Activated gamma-delta T cell (primary cell): ENCODE data around the gene ATP1B3.
"Not testable (repeated sequence)": the region's sequence is repeated elsewhere in the genome, so short reads cannot be mapped to it uniquely, and the experiment has no call there.

Experiments
- DNase-seq: peaks from one replicate; lab custom pipeline; 2025; lab: John Stamatoyannopoulos, UW
- total RNA-seq, 2 donors: gene quantifications; one replicate each; lab custom pipeline; 2026; lab: John Stamatoyannopoulos, UW

The ATP1B3 gene
- total RNA-seq, result 36.4 to 54.7 reads per million in 2 donors

DNA sequence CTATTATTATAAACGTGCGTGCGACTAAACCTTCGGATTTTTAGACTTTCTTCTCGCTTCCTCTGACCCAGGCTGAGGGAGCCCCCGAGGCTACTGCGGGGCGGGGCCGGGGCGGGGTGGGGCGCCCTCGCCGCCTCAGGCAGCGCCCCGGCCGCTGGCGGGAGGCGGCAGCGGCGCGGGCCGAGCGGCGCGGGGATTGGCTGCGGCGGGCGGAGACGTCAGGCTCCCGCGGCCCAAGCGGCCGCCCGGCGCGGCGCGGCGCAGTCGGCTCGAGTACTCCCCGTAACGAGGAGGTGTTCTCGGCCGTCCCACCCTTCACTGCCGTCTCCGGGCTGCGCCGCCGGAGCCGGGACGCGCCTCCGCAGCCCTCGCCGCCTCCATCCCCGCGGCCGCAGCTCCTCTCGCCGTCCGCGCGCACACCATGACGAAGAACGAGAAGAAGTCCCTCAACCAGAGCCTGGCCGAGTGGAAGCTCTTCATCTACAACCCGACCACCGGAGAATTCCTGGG, at the start of gene ATP1B3:
Gene ATP1B3 (plus strand): TSS at position 263 of the 510 bp plus-strand sequence. CDS start 159 bp downstream, at position 422.
- peak; percentile 82 for DNase-seq

GRCh38 chr3:141828487-141828886, 48.0 kb upstream of the ATP1B3 start:
- no peak for DNase-seq

DNA sequence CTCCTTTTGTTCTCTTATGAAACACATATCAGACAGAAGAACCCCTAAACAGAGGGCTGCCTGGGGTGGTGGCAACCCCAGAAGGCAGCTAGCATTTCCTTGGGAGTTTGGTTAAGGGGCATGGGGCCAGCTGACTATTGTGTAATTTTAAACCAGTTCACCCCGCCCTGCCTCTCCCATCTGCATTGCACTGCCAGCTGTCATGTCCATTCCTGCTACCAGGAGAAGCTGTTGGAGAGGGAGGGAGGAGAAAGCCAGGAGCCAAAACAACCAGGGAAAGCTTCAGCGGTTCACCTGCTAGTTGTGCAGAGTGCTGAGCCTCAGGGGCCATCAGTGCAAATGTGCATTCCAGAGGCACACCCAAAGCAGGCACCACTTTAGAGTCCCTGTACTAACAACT, 47.6 kb upstream of the ATP1B3 start:
- no peak for DNase-seq

DNA sequence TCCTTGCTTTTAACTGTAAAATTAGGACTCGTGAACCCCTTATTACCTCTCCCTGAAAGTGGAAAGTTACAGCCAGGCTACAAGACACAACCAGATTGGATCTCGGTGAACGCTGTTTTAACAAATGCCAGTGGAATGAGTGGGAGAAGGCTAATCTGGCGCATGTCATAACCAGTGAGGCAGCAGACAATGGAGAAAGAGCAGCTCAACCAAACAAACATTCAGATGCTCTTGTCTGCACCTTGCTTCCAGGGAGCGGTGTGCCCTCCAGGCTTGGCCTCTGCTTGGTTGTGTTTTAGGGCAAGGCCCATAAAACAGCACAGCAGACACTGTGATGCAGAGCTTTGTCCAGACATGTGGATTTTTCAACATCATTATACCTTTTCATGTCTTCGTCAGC, 45.9 kb upstream of the ATP1B3 start:
- DNase-seq, result no peak

DNA sequence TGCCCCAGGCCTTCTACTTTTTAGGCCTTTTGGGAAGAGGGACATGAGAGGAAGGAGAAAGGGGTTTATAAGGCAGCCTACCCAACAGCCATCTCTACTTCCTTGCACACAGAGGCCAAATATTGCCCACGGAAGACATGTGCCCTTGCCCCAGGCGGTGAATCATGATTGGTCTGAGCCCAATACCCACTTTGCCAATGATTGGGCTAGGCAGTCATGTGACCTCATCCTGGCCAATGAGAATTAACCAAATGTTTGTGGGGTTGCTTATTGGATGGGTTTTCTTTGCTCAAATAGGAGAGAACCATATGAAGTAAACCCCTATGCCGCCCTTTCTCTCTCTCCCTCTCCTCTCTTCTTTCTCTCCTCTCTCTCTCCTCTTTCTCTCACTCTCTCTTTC, 42.2 kb upstream of the ATP1B3 start:
- DNase-seq, result no peak

- DNase-seq, result no peak
These were observed 40.8 kb upstream of the ATP1B3 start for GRCh38 chr3:141835557-141836229.

DNA sequence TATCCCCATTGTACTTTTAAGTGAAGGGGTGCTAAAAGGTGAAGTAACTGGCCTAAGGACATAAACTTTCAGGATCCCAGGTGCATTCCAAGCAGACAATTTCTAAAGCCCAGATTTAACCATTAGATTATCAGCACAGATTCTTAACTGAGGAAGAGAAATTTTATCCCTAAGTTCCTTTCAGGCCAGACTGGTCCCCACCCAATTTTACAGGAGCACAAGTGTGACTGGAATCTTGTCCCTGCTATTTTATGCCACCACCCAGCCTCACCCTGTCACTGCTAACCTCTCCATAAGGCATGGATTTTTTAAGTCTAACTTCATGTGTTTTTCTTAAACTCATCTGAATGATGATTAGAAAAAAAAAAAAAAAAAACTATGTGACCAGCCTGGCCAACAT, 37.1 kb upstream of the ATP1B3 start:
- DNase-seq, result no peak

DNA sequence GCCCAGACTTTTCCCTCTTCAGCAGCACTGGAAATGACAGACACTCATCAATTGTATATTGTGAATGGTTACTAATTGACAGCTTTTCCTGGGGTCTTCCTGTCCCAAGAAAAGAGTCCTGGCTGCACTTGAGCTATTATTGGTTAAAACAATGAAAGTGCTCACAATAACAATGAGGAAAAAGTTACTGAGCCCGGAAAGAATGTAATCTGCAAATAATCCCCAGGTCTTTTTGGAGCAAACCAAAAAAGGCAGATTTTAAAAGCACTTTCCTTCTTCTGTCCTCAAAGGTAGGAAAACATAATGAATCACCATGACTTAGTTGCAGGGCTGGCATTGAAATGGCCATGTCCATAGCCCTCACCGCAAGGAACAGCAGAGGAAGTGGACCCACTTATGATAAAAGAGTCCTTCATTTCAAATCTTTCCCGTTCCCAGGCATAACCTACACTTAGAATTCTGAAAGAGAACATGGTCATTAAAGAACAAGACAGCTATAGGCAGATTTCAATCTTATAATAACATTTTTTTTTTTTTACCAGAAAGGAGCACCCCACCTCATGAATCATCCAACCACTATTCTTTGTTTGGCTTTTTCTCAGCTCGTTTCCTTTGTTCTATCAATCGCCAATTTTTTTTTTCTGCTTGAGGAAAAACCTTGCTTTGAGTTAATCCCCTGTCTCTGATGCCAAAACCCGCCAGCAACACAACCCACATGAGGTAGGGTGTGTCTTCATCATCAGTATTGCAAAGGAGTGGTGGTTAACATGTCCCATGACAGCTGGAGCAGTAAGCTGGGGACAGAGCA, 35.5 kb upstream of the ATP1B3 start:
- no peak for DNase-seq

GRCh38 chr3:141844108-141844507, 32.3 kb upstream of the ATP1B3 start:
- DNase-seq, result no peak

GRCh38 chr3:141844812-141845211, 31.6 kb upstream of the ATP1B3 start:
- DNase-seq, result no peak

- no peak for DNase-seq
These were observed 30.9 kb upstream of the ATP1B3 start for GRCh38 chr3:141845407-141846049.

DNA sequence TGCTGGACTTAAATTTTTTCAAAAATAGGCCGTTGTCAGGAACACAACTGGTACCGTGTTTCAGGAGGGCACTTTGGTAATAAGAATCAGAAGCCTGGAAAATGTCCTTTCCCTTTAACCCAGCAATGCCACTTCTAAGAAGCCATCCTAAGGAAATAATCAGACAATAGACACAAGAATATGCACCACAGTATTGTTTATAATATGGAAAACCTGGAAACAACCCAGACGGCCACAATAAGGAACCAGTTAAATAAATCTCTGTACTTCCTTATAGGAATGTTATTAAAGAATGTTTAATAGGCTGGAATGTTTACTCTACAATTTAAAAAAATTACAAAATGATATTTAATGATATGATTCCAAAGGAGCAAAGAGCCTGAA, 30.4 kb upstream of the ATP1B3 start:
- no peak for DNase-seq

DNA sequence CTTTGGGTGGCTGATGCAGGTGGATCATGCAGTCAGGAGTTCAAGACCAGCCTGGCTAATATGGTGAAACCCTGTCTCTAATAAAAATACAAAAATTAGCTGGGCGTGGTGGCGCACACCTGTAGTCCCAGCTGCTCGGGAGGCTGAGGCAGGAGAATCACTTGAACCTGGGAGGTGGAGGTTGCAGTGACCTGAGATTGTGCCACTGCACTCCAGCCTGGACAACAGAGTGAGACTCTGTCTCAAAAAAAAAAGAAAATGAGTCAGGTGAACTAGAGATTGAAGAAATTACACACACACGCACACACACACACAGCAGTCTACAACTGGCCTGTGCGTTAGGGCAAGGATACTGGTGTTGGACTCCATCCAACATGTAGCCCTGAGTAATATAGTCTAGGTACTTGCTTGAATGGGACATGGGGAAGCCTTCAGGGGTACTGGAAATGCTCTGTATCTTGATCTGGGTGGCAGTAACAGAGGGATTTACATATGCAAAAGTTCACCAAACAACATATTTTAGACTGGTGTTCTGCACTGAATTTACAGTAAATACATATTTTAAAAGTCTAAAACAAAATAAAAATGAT, 28.2 kb upstream of the ATP1B3 start:
- DNase-seq, result not testable (repeated sequence)

DNA sequence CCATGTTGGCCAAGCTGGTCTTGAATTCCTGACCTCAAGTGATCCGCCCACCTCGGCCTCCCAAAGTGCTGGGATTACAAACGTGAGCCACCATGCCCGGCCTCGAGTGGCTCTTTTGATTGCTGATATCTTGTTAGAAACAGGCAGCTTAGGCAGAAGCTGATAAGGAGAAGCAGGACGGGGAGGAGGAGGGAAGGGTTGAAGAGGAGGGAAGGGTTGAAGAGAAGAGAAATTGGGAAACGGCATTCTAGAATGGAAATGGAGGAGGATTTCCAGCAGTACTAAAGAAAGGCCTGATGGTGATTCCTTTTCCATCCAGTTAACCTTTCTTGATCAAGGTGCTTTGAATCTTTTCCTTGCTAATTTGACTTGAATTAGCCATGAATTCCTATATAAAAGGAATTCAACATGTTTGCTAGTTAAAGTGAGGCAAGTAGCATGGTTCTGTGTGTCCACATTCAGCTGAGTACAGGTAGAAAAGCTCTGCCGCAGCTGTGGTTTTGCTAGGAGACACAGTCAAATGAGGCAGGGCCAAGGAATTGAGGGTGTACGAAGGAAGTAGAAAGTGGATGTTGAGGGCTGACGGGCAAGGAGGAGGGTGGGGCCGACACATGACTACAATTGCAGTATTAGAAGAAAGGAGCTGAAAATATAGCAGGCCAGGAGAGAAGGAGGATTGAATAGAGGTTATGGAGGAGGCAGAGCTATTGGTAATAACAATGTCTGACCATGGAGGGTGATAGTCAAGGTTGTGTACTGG, 27.2 kb upstream of the ATP1B3 start:
- no peak for DNase-seq

DNA sequence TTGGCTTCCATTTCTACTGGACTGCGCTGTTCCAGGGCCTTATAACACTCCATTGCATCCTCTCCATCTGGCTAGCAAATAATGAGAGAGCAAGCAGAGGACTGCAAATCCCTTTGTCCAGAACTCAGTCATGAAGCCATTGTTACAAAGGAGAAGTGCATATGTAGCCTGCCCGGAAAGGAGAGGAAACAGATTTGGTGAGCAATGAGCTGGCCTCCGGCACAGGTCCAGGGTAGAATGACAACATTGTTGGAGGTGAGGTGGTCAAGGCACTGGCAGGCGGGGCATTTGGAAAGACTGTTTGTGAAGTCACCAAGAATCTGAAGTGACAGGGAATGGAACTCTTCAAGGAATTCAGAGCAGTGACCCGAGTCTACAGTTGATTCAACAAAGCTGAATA, 25.0 kb upstream of the ATP1B3 start:
- DNase-seq, result no peak

DNA sequence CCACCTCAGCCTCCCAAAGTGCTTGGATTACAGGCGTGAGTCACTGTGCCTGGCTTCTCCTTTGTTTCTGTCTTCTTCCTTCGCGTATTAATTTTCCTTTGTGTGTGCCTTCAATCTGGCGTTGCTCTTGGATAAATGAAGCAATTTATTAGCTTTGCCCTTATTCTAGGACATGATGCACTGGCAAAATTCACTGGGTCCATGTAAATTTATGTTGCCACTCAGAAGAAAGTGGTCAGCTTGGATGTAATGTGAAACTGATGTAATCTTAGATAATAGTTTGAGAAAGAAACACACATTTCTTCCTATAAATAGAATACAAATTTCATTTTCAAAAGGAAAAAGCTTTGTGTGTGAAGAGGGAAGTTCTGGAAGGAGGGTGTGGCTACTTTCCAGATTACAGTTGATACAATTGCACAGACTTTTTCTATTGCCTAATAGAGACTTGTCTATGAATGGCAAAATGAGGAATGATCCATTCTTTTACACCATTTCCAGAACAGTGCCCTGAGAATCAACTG, 23.3 kb upstream of the ATP1B3 start:
- no peak for DNase-seq

DNA sequence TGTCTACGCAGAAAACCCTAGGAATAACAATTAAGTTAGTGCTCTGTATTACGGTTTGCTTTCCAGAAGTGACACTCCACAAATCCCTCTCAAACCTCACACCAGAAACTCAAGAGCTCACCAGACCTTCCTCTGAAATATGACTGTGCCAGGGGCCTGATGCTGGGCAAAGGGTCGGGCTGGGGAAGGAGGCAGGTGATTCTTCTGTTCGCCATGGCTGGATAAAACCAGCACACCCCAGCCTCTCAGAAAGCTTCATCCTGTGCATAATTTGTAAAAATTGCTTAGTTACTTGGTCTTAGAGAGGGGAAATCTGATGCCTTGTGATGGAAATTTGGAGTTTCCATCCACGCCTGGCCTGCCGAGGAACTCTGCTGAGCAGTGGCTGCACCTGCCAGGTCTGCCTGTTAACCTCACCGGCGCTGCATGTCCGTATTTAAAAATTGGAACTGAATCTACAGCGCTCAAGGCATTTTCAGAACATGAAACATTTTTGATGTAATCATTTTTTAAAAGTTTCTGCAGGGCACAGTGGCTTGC, 22.7 kb upstream of the ATP1B3 start:
- DNase-seq, result no peak

DNA sequence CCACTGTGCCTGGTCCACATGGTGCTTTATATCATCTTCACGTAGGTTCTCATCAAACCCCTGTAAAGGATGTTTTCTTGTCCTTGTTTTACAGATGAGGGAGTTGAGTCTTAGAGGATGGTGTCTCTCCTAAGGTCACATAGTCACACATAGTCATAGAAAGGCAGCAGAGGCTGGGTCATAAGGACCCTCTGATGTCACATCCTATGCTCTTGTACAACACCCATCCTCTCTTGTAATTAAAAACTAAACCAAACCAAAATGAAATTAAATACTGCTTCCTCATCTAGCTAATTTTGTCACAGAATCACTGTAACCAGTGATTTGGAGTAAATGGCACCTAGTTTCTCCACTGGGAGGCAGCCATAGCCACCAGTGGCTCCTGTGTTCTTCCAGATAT, 21.8 kb upstream of the ATP1B3 start:
- DNase-seq, result no peak

- DNase-seq, result no peak
These were observed 18.1 kb upstream of the ATP1B3 start for GRCh38 chr3:141858312-141858711.

GRCh38 chr3:141859651-141860050, 16.8 kb upstream of the ATP1B3 start:
- DNase-seq, result no peak

- DNase-seq, result no peak
These were observed 16.3 kb upstream of the ATP1B3 start for GRCh38 chr3:141860086-141860669.
